ENCODE results near the gene ARL6. TPM values are rescaled to one million over a fixed set of nuclear protein-coding genes. Genes with fewer than 3 reads are reported as not detected.
A peak's percentile ranks its signal among the peaks of the same experiment; 100 is the strongest.

The ARL6 gene
- total and polyA plus RNA-seq, 9 of the 15 experiments (the other 6 are each of a cell fraction or from before 2014, with no cell fraction given): 0.91 to 2.9 (median 2.3) TPM

GRCh38 chr3:97763586-97764406 lies 762 bp upstream of the ARL6 start (continued):
- TF ChIP-seq PHF8 (IDR thresholded peaks at IDR 0.05; ENCODE audit: borderline replicate concordance, low read length): peak; percentile 64; the same call in 1 of the 2 replicates
- no peak for TF ChIP-seq CCAR2 (IDR thresholded peaks at IDR 0.05; ENCODE audit: low read depth, low read length)
- no peak for TF ChIP-seq CEBPZ (IDR thresholded peaks at IDR 0.05; ENCODE audit: borderline replicate concordance, low read depth, low read length)
- no peak for TF ChIP-seq ESRRA (IDR thresholded peaks at IDR 0.05; ENCODE audit: borderline replicate concordance, low read depth)
- no peak for TF ChIP-seq CXXC5 (CRISPR knock-in tag; IDR thresholded peaks at IDR 0.05)
- TF ChIP-seq RB1 (IDR thresholded peaks at IDR 0.05; ENCODE audit: low read depth): 0 out of 2 replicates have a peak, but pooled peaks have one; percentile 36
- TF ChIP-seq ZNF592 (IDR thresholded peaks at IDR 0.05): no peak
- peak; percentile 54; the same call in 1 of the 2 replicates for TF ChIP-seq POLR2A (conservative IDR thresholded peaks at IDR 0.05)
- TF ChIP-seq ZNF197 (CRISPR knock-in tag; IDR thresholded peaks at IDR 0.05; ENCODE audit: low read depth): no peak
